B cell (primary cell): ENCODE results near the gene ARMC6. TPM values are rescaled to one million over a fixed set of nuclear protein-coding genes. Genes with fewer than 3 reads are reported as not detected.

Experiments
- ATAC-seq: fragments of 200-7000 bp; cut with Tn5 transposase; one replicate; pipeline ENCODE4 v1.10.0; 2021; ENCODE audit warnings: low read depth, mild to moderate bottlenecking, moderate number of reproducible peaks, moderate library complexity
- CTCF ChIA-PET: fragments of 350-600 bp; sonication (Branson Sonifier 250); formaldehyde crosslinking; loops from one replicate; lab custom pipeline; 2021; ENCODE audit warnings: antibody characterized with exemption, inconsistent platforms; lab: Charles Lee
- POLR2A ChIA-PET: fragments of 350-600 bp; sonication (Branson Sonifier 250); formaldehyde crosslinking; loops from one replicate; lab custom pipeline; 2021; ENCODE audit warnings: antibody characterized with exemption; lab: Charles Lee
- DNase-seq: peaks from one replicate; pipeline ENCODE4 v3.0.0; 2013
- H2AFZ ChIP-seq: 2 replicates; pipeline ENCODE4 v1.6.1; 2012; ENCODE audit warnings: mild to moderate bottlenecking, low read depth, low read length; ENCODE audit not compliant: insufficient read depth, poor library complexity, severe bottlenecking
- H3K27ac ChIP-seq, 2 donors: 1 replicate in 1 of 2; 2 replicates in 1 of 2; pipeline ENCODE4 v1.5.1; 2012 to 2013; ENCODE audit warnings: low read length in 2 of 2, mild to moderate bottlenecking in 2 of 2, moderate library complexity in 1 of 2
- H3K27me3 ChIP-seq, 4 experiments: fragments of 200-600 bp in 1 of 4; sonication (generic) in 1 of 4; replicated peaks in 1 of 4; 1 replicate in 2 of 4; 2 replicates in 2 of 4; pipeline versions ENCODE4 v1.6.1 to v1.7.0; 2013 to 2016; ENCODE audit warnings: low read length in 3 of 4, mild to moderate bottlenecking in 2 of 4, mixed read lengths in 1 of 4, moderate library complexity in 1 of 4; ENCODE audit not compliant: insufficient read depth in 4 of 4, control insufficient read depth in 3 of 4; ENCODE audit errors: control extremely low read depth in 1 of 4
- H3K36me3 ChIP-seq, 2 experiments: replicated peaks in 1 of 2; 1 replicate in 1 of 2; 2 replicates in 1 of 2; pipeline versions ENCODE4 v1.6.1 to v1.7.1; 2013; ENCODE audit warnings: low read length in 1 of 2; ENCODE audit not compliant: insufficient read depth in 2 of 2, control insufficient read depth in 1 of 2; ENCODE audit errors: control extremely low read depth in 1 of 2, extremely low read depth in 1 of 2
- H3K4me1 ChIP-seq, 2 donors: fragments of 200-600 bp in 1 of 2; sonication (generic) in 1 of 2; 1 replicate in 1 of 2; 2 replicates in 1 of 2; pipeline versions ENCODE4 v1.5.1 to v1.6.1; 2013 to 2017; ENCODE audit warnings: low read length in 2 of 2; ENCODE audit not compliant: control insufficient read depth in 2 of 2, insufficient read depth in 2 of 2
- H3K4me2 ChIP-seq: replicated peaks from 2 replicates; pipeline ENCODE3; 2012; ENCODE audit warnings: mild to moderate bottlenecking, low read depth, low read length; ENCODE audit not compliant: poor library complexity, severe bottlenecking
- H3K4me3 ChIP-seq, 5 experiments: fragments of 200-600 bp in 1 of 5; sonication (generic) in 1 of 5; 1 replicate in 3 of 5; 2 replicates in 2 of 5; pipeline versions ENCODE4 v1.5.1 to v1.7.0; 2011 to 2016; ENCODE audit warnings: low read length in 4 of 5, mild to moderate bottlenecking in 4 of 5, low read depth in 2 of 5, control low read depth in 1 of 5, moderate library complexity in 1 of 5; ENCODE audit not compliant: insufficient read depth in 1 of 5; ENCODE audit errors: control extremely low read depth in 1 of 5, extremely low read depth in 1 of 5
- H3K79me2 ChIP-seq: fragments of 200-600 bp; sonication (generic); one replicate; pipeline ENCODE4 v1.6.0; 2016; ENCODE audit warnings: low read length; ENCODE audit not compliant: control insufficient read depth, insufficient read depth
- H3K9ac ChIP-seq: fragments of 200-600 bp; sonication (generic); 2 replicates; pipeline ENCODE4 v1.6.1; 2017; ENCODE audit warnings: mild to moderate bottlenecking, low read length, moderate library complexity
- H3K9me3 ChIP-seq, 3 donors: one replicate each; pipeline versions ENCODE4 v1.6.1 to v1.7.1; 2013; ENCODE audit warnings: low read length in 2 of 3; ENCODE audit not compliant: control insufficient read depth in 2 of 3, insufficient read depth in 1 of 3; ENCODE audit errors: control extremely low read depth in 1 of 3
- H4K20me1 ChIP-seq: 2 replicates; pipeline ENCODE4 v1.6.0; 2012; ENCODE audit warnings: mild to moderate bottlenecking, low read length; ENCODE audit not compliant: insufficient read depth, control insufficient read depth, poor library complexity, severe bottlenecking
- H3K27ac Mint-ChIP-seq: one replicate; pipeline ENCODE4 v1.8.0; 2021; ENCODE audit warnings: mixed read lengths
- H3K27me3 Mint-ChIP-seq: one replicate; pipeline ENCODE4 v1.8.0; 2021; ENCODE audit warnings: mixed read lengths
- H3K4me1 Mint-ChIP-seq: one replicate; pipeline ENCODE4 v1.8.0; 2021; ENCODE audit warnings: mixed read lengths
- H3K4me3 Mint-ChIP-seq: one replicate; pipeline ENCODE4 v1.8.0; 2021; ENCODE audit warnings: mixed read lengths
- H3K9me3 Mint-ChIP-seq: one replicate; pipeline ENCODE4 v1.8.0; 2022; ENCODE audit warnings: mixed read lengths; ENCODE audit not compliant: insufficient read depth
- EZH2 ChIP-seq: IDR thresholded peaks from 2 replicates; pipeline ENCODE4 v1.6.1; 2012; ENCODE audit warnings: borderline replicate concordance, low read depth, mild to moderate bottlenecking, moderate library complexity, low read length; ENCODE audit not compliant: insufficient read depth, poor library complexity, severe bottlenecking
- WGBS: methylation state at CpG from one replicate; pipeline ENCODE4 v1.1.5; 2013; ENCODE audit warnings: missing lambda C conversion rate; ENCODE audit not compliant: insufficient coverage; 5-methylcytosine and 5-hydroxymethylcytosine counted together
- intact Hi-C: fragments of 100-400 bp; cut with micrococcal nuclease; formaldehyde crosslinking; loops from one replicate; pipeline ENCODE4 v1.10.0; 2022
- polyA plus RNA-seq: library from polyadenylated mRNA; depleted of rRNA; stranded (reverse); fragments of >200 nt; gene quantifications from 2 replicates; pipeline ENCODE4 v1.2.3, GENCODE V29; 2012
- total RNA-seq, 2 donors: library from RNA; stranded (reverse); fragments of 120-200 nt in 1 of 2; gene quantifications; 1 replicate in 1 of 2; 2 replicates in 1 of 2; pipeline versions ENCODE4 v1.2.3 to v1.2.4, GENCODE V29; 2013 to 2022
- TF ChIP-seq, protein P1 (sequence below): fragments of 200-600 bp; IDR thresholded peaks from one replicate; pipeline ENCODE4 v1.8.0; 2022; ENCODE audit warnings: antibody characterized with exemption, mild to moderate bottlenecking

ARMC6 gene
- total and polyA plus RNA-seq, 2 donors (not counting 1 experiment from before 2014, with no cell fraction given): 15.2 to 27.6 TPM

DNA sequence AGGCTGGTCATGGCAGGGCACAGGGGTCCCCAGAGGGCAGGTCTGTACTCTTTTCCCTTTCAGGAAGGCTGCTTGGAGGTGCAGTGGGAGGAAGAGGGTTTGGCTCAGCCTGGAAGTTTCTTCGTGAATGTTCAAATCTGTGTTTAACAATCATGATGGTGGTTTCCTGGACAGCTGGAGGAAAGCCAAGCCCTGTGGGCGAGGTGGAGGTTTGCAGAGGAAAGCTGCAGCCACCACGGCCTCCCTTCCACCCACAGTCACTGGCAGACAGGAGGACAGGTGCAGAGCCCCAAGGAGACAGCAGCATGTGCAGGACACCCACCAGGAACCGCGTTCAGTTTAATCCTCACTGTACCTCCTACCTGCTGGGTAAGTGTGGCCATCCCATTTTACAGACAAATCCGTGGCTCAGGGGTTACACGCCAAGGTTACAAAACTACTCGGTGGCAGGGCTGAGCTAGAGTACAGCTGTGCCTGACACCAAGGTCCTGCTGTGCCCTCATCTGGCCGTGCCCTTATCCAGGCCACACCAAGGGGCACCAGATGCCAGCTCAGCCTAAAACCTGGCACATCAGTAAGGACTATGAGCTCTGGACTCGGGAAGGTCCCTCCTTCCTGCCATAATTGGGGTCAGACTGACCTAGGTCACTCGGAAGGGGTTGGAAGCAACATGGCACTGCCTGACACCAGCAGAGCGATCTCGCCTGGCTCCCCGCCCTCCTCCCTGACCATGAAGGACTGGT is 34.2 kb upstream of the ARMC6 start:
- WGBS: 46% methylated on average over 14 of the region's 14 CpGs
- H3K4me3 Mint-ChIP-seq: no peak overlapping the region

More for the DNA sequence above, 34.2 kb upstream of the ARMC6 start:
- intact Hi-C loops: no loop called here
- Mint-ChIP-seq H3K27ac (no peak overlapping the region), H3K27me3 (no peaks in the 10 kb centered on the region), H3K4me1 (no peaks in the 10 kb centered on the region), H3K9me3 (no peaks in the 10 kb centered on the region)
- no peak for TF ChIP-seq EZH2
- TF ChIP-seq, protein P1, sequence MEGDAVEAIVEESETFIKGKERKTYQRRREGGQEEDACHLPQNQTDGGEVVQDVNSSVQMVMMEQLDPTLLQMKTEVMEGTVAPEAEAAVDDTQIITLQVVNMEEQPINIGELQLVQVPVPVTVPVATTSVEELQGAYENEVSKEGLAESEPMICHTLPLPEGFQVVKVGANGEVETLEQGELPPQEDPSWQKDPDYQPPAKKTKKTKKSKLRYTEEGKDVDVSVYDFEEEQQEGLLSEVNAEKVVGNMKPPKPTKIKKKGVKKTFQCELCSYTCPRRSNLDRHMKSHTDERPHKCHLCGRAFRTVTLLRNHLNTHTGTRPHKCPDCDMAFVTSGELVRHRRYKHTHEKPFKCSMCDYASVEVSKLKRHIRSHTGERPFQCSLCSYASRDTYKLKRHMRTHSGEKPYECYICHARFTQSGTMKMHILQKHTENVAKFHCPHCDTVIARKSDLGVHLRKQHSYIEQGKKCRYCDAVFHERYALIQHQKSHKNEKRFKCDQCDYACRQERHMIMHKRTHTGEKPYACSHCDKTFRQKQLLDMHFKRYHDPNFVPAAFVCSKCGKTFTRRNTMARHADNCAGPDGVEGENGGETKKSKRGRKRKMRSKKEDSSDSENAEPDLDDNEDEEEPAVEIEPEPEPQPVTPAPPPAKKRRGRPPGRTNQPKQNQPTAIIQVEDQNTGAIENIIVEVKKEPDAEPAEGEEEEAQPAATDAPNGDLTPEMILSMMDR: no peak
- ATAC-seq (no peak), DNase-seq (no peak)
- no peaks in the 10 kb centered on the region for H4K20me1 ChIP-seq
- no peak overlapping the region for H3K9ac ChIP-seq
- H3K4me2 ChIP-seq: no peak overlapping the region
- H2AFZ ChIP-seq: no peak overlapping the region
- ChIA-PET POLR2A (no interaction called here), CTCF (no interaction called here)
- no peaks in the 10 kb centered on the region for H3K27me3 ChIP-seq
- H3K9me3 ChIP-seq: no peaks in the 10 kb centered on the region
- H3K27ac ChIP-seq: no peak overlapping the region
- H3K79me2 ChIP-seq: no peaks in the 10 kb centered on the region
- no peak overlapping the region for H3K4me3 ChIP-seq
- H3K4me1 ChIP-seq: no peaks in the 10 kb centered on the region
- H3K36me3 ChIP-seq: peaks cover 0 to 51% of the 10 kb centered on the region in 2 experiments
